ENCODE measurements around the gene TMEM154. TPM values are rescaled to one million over a fixed set of nuclear protein-coding genes. Genes with fewer than 3 reads are reported as not detected.
A peak's percentile ranks its signal among the peaks of the same experiment; 100 is the strongest.

TMEM154 gene
- total RNA-seq, 1 experiment from 2014 or later: 72.2 TPM

- no peak for DNase-seq (ENCODE audit: low spot score)
These were observed 49.9 kb downstream of the TMEM154 start for GRCh38 chr4:152629908-152630307.

- no peak for DNase-seq (ENCODE audit: low spot score)
These were observed 51.7 kb downstream of the TMEM154 start for GRCh38 chr4:152628128-152628527.

GRCh38 chr4:152626790-152627189, 53.0 kb downstream of the TMEM154 start:
- no peak for DNase-seq (ENCODE audit: low spot score)

GRCh38 chr4:152620915-152621314, 58.9 kb downstream of the TMEM154 start:
- DNase-seq (ENCODE audit: low spot score): no peak

- DNase-seq (ENCODE audit: low spot score): no peak
These were observed 59.6 kb downstream of the TMEM154 start for GRCh38 chr4:152620218-152620617.

GRCh38 chr4:152619556-152619955, 60.2 kb downstream of the TMEM154 start:
- no peak for DNase-seq (ENCODE audit: low spot score)

GRCh38 chr4:152618971-152619370, 60.8 kb downstream of the TMEM154 start:
- DNase-seq (ENCODE audit: low spot score): no peak

- no peak for DNase-seq (ENCODE audit: low spot score)
These were observed 63.0 kb downstream of the TMEM154 start for GRCh38 chr4:152616804-152617203.

GRCh38 chr4:152613841-152614721, 65.7 kb downstream of the TMEM154 start:
- no peak for DNase-seq (ENCODE audit: low spot score)

- DNase-seq (ENCODE audit: low spot score): no peak
These were observed 66.4 kb downstream of the TMEM154 start for GRCh38 chr4:152613351-152613750.

GRCh38 chr4:152610131-152610530, 69.7 kb downstream of the TMEM154 start:
- no peak for DNase-seq (ENCODE audit: low spot score)

- no peak for DNase-seq (ENCODE audit: low spot score)
These were observed 70.3 kb downstream of the TMEM154 start for GRCh38 chr4:152609481-152609880.

- no peak for DNase-seq (ENCODE audit: low spot score)
These were observed 72.6 kb downstream of the TMEM154 start for GRCh38 chr4:152607178-152607577.

- no peak for DNase-seq (ENCODE audit: low spot score)
These were observed 73.0 kb downstream of the TMEM154 start for GRCh38 chr4:152606753-152607152.

GRCh38 chr4:152605641-152606335, 74.0 kb downstream of the TMEM154 start:
- DNase-seq (ENCODE audit: low spot score): peak; percentile 74

- DNase-seq (ENCODE audit: low spot score): no peak
These were observed 74.8 kb downstream of the TMEM154 start for GRCh38 chr4:152605031-152605430.

- no peak for DNase-seq (ENCODE audit: low spot score)
These were observed 78.6 kb downstream of the TMEM154 start for GRCh38 chr4:152601156-152601555.

GRCh38 chr4:152599636-152600035, 80.2 kb downstream of the TMEM154 start:
- DNase-seq (ENCODE audit: low spot score): no peak

GRCh38 chr4:152599095-152599494, 80.7 kb downstream of the TMEM154 start:
- no peak for DNase-seq (ENCODE audit: low spot score)

GRCh38 chr4:152598454-152598853, 81.3 kb downstream of the TMEM154 start:
- DNase-seq (ENCODE audit: low spot score): no peak

GRCh38 chr4:152594978-152595925, 84.5 kb downstream of the TMEM154 start:
- DNase-seq (ENCODE audit: low spot score): no peak

- DNase-seq (ENCODE audit: low spot score): no peak
These were observed 85.7 kb downstream of the TMEM154 start for GRCh38 chr4:152594057-152594456.
